Measurements from ENCODE around the gene HOTAIR.

Gene HOTAIR

DNA sequence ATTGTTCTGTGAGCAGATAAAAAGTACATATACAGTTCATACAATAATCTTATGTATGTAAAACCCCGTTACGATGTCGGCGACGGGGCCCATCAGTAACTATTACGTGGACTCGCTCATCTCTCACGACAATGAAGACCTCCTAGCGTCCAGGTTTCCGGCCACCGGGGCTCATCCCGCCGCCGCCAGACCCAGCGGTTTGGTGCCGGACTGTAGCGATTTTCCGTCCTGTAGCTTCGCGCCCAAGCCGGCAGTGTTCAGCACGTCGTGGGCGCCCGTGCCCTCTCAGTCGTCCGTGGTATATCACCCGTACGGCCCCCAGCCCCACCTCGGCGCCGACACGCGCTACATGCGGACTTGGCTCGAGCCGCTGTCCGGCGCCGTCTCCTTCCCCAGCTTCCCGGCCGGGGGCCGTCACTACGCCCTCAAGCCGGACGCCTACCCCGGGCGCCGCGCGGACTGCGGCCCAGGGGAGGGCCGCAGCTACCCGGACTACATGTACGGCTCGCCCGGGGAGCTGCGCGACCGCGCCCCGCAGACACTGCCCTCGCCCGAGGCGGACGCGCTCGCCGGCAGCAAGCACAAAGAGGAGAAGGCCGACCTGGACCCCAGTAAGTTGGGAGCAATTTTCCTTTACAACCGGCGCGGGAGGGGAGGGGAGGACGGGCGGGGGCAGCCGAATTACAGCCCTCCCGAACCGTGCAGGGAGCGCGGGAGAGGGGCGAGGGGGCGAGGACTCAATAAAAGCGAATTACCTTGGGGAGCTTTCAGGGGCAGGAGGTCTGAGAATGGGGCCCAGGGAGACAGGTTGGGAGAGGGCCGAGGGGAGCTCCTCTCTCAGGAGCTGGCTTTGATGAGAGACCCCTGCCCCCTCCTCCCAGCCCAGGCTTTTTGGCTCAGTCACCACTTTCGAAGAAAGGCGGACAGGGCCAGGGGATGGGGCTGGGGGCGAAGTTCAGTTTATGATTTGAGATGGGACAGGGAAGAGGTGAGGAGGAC is 25.7 kb upstream of the HOTAIR start, which contains the start of gene HOXC9:
Gene HOXC9 (plus strand): TSS at position 46 of the 999 bp plus-strand sequence. CDS start 28 bp downstream, at position 74.
- DNase-seq (ENCODE audit: low read depth in 4 of 4, low spot score in 1 of 4), result no peak

DNA sequence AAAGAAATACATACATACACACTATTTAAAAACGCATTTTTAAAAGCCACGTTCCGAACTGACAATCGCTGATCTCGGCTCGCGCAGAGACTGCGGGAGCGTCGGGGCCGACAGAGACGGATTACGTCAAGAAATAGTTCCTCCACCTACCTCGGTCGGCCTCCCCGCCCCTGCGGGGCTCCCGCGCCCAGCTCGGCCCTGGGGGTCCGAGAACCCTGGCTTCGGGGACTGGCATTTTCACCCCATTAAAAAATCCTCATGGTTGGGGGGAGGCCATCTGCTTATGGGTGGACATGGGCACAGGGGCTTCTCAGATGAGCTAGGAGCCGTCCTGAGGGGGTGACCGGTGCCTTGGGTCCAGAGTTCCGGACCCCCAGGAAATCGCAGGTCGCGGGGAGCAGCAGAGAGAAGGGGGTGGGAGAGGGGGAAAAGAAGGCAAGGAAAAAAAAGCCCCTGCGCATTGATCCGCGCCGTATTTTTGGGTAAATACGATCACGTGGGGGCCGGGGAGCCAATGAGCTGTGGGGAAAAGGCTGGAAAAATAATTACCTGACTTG is 24.9 kb upstream of the HOTAIR start:
- DNase-seq (ENCODE audit: low read depth in 4 of 4, low spot score in 1 of 4), result no peak

DNA sequence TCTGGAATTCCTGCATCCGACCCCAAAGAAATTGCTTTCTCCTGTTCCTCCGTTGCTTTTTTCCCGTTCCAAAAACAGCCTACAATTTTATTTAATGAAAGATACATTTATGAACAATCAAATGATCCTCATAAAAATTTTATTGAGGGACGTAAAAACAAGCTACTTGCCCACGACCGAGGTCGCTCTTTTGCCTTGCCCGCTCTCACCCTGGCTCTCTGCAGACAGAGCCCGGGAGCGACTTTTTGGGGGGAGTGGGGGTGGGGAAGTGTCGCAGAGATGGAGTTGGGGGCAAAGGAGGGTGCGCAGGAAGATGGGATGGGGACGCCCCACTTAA is 24.1 kb upstream of the HOTAIR start:
- DNase-seq (ENCODE audit: low read depth in 4 of 4, low spot score in 1 of 4), result no peak

DNA sequence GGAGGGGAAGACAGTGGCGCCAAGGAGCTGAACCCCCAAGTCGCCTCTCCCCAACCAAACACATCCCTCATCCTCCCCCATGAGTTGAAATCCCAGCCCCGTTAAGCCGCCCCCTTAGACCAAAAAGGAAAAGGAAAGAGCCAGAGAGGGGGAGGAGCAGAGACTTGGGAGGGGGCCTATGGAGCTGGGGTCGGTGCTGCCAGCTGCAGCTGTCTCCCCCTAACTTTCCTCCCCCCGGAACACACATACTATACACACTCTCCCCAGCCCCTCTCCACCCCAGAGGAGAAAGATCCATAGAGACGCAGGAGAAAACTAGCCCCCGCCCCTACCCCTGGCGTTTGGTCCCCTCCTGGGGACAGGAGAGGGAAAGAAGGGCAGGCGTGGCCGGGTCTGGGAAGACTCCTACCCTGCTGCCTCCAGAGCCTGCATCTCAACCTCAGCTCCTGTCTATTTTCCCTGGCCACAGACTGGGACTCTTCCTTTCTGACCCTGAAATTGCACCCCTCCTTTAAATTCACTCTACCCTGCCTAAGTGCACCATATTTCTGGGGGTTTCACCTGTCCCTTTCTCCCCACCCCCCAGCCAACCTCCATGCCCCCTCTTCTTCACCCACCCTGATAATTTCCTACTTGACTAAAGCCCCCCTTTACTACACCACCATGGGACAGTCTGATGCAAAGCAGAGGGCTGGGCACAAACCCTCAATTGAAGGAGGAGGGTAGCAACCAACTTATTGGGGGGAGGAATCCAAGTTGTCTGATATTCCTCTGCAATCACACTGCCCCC is 23.6 kb upstream of the HOTAIR start:
- DNase-seq (ENCODE audit: low read depth in 4 of 4, low spot score in 1 of 4), result no peak

DNA sequence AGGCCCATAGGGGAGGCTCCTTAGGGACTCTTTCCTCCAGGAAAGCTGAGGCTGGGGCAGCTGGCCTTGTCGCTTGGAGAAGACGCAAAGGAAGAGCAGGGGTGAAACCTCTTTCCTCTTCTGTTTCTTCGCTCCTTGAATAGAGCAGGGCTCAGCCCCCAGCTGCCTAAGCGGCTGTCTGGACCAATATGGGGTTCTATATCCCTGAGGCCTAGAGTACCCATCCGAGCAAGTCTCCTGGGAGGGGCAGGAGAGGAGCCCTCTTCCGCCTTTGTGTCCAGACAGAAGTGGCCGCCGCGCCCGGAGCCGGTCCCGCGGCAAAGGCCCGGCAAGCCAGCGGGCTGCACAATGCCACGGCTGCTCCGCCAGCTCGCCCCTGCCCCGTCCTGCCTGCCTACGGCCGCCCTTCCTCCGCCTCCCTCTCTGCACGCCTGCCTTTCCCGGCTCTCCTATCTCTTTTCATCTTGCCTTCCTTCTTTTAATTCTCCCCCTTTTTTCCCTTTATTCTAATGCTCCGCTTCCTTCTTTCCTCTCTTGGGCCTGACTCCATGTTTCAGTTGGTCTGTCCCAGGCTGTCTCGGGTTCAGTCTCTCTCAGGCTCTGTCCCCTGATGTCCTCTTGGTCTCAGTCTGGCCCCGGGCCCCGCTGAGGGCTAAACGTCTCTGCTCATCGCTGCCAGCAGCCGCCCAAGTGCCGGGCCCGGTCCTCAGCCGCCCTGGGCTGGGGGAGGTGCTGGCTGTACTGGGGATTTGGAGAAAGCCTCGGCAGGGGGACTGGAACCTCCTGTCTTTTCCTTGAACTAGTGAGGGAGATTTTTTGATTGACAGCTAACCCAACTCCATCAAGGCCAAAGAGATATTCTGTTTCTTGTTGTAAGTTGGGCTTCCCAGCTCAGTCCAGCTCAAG is 22.7 kb upstream of the HOTAIR start:
- DNase-seq (ENCODE audit: low read depth in 4 of 4, low spot score in 1 of 4), result no peak

DNA sequence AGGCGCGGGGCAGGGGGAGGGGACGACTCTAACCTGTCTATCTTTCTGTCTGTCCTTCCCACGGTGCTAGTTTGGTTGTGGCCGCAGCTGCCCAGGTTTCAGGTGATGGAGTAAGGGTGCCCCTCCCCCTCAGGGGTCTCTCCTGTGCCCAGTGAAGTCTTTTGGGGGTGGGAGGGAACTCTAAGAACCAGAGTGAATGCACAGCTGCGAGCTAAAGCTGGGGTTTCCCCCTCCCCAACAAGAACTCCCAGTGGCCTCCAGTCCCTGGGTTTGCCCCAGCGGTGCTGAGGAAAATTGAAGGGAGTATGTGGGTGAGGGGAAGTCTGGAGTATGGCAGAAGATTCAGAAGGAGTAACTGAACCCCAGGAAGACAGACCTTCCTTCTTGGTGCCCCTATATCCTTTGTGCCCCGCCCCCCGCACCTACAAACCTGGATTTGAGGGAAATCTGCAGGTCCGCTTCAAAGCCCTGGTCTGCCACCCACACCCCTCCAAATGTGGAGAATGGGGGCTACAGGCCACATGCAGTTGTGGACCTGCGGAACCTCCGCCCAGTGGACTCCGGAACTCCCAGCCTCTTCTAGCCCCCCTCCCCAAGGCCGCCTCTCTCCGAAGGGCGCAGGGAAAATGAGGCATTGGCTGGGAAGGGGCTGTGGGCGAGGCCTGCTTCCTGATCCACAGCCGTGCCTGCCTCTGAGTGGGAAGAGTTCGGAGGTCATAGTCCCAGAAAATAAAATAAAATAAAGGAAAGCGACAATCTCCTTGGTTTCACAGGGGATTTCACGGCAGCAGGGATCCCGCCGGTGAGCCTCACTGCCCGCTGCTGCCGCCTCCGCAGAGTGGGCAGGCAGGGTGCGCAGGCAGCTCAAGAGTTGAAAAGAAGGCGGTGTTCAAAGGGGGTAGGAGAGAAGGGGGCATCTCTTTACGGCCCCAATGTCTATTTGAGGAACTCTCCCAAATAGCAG is 21.8 kb upstream of the HOTAIR start:
- no peak for DNase-seq (ENCODE audit: low read depth in 4 of 4, low spot score in 1 of 4)

DNA sequence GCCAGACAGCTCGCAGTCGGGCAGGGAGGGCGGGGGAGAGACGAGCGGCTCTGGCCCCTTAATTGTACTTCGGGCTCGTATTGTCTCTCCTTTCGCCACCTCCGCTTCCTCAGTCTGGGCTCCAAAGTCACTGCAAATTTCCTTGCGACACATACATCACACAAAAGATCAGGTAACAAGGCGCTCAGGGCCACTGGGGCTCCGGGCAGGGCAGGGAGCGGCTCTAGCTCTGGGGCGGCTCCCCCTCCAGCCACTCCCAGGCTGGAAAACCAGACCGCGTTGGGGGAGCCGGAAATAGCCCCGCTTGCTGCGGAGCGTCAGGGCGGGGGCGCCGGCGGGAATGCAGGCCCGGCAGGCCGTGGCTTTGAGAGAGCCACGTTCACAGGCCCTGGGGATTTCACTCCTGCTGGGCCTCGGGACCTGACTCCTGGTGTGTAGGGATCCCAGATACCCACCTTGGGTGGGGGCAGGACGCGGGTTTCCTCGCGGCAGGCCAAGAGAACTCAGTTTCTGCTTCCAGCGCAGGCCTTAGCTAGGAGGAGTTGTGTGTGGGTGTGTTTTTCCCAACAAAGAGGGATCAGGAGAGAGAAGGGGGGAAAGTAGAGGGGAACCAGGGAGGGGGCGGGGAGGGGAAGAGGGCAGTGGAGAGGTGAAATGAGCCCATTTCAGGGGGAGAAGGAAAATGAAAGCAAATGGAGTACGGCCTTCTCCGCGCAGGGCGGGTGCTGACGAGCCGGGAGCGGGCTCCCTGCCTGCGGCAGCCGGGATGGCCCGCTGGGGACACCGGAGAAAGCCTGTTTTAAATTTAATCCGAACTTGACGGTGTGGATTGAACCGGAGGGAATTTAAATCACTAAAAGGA is 20.9 kb upstream of the HOTAIR start:
- DNase-seq (ENCODE audit: low read depth in 4 of 4, low spot score in 1 of 4), result no peak

DNA sequence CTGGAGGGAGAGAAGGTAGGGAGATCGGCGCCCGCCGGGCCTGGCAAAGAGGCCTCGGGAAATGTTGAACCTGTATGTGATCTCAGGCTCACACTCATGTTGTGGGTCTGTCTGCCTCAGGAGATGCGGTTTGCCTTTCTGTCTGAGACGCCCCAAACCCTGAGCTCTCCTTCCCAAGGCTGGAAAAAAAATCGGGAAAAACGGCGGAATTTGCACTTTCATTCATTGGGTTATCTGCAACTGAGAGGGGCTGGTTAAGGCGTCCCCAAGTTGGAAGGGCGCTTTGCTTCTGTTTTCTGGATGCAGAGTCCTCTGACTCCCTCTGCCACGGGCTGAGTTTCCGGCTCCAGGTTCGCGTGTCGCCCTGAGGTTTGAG is 20.2 kb upstream of the HOTAIR start:
- DNase-seq (ENCODE audit: low read depth in 4 of 4, low spot score in 1 of 4), result no peak

DNA sequence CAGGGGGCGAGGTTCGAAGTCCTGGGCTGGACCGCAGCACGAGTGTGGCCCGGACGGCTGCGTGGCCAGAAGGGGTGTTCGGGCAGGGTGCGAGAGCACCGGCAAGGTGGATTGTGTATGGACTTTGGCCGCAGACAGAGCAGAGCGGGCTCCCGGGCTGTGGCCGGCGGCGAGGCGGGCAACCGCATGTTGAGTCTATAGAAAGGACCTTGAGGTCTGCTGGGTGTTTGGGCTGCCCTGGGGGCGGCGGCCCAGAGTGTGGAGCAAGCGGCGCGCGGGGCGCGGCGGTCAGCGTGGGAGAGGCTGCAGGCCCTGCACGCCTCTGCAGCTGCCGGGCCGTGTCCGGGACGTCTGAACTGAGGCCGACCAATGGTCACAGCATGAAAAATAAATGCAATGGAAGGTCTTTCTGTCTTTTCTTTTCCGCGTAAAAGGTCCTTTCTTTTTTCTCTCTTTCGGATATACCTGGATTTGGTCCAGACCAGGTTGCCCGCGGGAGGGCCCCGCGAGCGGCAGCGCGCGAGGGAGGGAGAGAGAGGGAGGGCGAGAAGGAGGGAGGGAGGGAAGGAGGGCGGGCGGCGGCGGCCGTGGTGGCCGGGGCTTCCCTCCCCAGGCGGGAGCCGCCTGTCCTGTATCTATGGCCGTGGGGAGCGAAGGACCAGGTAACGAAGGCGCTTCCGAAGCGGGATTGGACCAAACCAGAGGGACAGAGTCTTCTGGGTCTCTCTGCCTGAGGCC is 19.7 kb upstream of the HOTAIR start:
- no peak for DNase-seq (ENCODE audit: low read depth in 4 of 4, low spot score in 1 of 4)

DNA sequence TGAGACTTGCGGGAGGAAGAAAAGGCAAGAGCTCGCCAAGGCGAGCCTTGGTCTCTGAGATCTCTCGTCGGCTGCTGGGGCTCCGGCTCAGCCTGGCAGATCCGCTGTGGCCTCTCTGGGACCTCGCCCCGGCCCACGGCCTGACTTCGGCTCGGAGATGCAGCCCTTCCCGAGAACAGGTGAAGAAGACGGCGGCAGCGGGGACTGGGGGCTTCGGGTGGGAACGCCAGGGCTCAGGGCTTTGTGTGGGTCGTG is 19.2 kb upstream of the HOTAIR start:
- no peak for DNase-seq (ENCODE audit: low read depth in 4 of 4, low spot score in 1 of 4)

DNA sequence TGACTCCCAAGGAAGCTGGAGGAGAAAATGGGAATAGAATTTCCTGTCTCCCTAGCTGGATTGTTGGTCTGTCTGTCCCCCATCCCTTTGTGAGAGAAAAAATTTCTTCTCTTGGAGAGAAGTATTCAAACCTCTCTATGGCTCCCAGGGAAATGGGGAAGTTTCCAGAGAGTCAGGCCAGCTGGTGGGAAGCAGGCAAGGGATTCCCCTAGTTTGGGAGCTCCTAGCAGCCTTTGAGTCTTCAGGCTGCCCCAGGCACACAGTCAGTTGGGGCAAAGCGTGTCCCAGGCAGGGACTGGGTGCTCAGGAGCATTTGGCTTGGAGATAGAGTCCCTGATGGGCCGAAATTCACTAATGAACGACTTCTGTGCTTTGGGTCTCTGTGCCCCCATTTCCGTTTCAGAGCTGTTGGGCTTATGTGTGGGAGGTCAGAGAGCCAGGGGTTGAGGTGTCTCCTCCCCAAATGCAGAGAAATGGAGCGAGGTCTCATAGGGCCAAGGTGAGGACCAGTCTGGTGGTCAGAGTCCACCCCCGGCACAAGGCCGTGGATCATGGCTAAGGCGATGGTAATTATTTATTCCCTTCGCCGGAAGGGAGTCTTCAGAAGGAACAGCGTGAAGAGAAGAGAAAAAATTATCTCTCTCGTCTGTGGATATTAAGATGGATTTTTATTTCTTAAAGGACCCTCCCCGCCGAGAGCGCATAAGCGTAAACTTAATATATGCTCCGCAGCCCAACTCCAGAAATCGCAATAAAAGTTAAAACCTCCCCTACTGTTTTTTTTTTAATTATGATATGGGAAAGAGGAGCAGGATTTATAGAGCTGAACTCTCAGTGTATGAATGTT is 18.6 kb upstream of the HOTAIR start:
- no peak for DNase-seq (ENCODE audit: low read depth in 4 of 4, low spot score in 1 of 4)

DNA sequence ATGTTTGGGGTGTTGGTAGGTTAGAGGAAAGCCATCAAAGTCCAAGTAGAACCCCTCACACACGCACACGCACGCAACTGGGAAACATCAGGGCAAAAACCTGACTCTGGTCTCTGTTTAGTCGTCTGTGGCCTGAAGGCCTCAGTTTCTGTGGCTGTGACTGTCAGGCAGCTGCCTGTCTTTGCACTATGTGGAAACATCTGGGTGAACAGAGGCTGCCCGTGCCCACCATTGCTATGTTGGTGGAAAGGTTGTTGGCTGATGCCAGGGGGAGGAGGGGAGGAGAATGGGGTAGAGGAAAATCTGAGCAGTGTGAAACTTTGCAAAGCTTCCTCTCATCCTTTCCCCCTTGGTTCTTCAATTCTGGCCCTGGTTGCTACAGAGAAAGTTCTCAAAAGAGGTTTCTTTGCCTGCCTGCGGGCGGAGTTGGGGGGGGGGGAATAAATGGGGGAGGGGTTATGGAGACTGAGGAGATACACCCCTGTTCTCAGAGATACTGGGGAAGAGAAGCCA is 17.7 kb upstream of the HOTAIR start:
- no peak for DNase-seq (ENCODE audit: low read depth in 4 of 4, low spot score in 1 of 4)

DNA sequence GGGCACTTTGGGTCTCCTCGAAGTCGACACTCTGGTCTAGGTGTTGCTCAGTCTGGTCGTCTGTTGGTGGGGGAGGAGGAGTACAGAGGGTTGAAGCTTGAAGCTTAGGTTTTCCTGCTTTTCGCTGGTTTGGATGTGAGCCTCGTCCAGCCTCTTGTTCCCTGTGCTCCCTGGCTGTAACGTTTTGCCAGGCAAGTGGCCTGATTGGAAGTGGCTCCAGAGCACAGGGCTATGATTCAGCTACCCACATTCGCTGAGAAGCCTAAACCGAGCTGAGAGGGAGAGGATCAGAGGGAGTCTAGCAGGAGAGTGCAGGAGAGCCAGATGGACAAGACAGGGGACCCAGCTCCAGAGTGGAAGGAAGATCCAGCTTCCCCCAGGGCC is 16.3 kb upstream of the HOTAIR start:
- DNase-seq (ENCODE audit: low read depth in 4 of 4, low spot score in 1 of 4), result no peak

DNA sequence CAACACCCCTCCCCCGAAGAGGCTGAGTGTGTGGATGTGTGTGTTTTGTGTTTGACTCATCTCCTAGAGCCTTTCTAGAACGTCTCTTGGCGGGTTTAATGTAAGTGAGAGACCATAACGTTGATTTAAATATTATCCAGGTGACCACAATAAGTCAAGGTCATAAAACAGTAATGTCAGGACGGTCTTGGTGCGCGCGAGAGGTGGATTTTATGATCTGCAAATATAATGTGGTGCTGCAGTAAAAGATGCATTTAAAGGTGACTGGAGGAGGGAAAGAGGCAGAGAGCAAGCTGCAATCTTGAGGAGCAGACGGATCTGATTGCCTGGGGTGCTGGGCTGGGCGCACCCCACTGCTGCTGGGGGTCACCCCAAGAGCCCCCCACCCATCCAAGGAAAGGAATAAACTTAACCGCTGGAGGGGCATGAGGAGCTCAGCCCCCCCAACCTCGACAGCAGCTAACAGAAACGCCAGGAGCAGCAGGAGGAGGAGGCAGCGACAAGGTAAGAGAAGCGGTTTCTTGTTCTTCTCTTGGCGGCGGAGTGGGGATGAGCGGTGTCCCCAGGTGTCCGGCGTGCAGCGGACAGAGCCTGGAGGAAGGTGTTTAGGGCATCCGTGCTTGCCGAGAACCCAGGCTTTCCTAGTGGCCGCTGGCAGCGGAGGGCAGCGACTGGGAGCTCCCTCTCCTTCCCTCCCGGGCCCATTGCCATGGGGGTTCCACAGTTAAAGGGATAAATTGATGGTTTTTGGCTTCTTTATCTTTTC is 15.7 kb upstream of the HOTAIR start:
- no peak for DNase-seq (ENCODE audit: low read depth in 4 of 4, low spot score in 1 of 4)

DNA sequence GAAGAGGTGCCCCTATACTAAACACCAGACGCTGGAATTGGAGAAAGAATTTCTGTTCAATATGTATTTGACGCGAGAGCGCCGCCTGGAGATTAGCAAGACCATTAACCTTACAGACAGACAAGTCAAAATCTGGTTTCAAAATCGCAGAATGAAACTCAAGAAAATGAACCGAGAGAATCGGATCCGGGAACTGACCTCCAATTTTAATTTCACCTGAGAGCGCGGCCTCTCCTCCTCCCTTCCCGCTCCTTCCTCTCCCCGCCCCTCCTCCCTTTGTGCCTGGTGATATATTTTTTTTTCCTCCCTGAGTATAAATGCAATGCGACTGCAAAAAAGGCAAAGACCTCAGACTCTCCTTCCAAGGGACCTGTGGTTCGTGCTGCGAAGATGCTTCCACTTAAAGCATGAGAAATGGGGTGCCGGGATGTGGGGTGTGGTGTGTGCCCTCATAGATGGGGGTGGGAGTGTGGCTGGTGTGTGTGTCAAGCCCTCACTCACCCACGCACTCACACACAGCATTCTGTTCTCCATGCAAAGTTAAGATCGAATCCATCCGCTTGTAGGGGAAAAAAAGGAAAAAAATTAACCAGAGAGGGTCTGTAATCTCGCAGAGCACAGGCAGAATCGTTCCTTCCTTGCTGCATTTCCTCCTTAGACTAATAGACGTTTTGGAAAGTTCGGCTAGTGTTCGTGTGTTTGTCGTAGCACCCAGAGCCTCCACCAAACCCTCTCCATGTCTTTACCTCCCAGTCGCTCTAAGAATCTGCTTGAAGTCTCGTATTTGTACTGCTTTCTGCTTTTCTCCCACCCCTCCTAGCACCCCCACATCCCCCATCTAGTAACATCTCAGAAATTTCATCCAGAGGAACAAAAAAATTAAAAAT is 14.7 kb upstream of the HOTAIR start:
- no peak for DNase-seq (ENCODE audit: low read depth in 4 of 4, low spot score in 1 of 4)

Measured in stimulated activated CD4-positive, alpha-beta T cell treated with anti-CD3 and anti-CD28 coated beads, Interleukin-1b, Interleukin-23, amount 100 ng/mL, for 24 hours (primary cell).